Mammary epithelial cell (primary cell): ENCODE results near the gene BPIFB3.
"Not testable (repeated sequence)": the region's sequence is repeated elsewhere in the genome, so short reads cannot be mapped to it uniquely, and the experiment has no call there.

Experiments
- CTCF ChIP-seq, 2 donors: IDR thresholded peaks in 1 of 2; conservative IDR thresholded peaks in 1 of 2; 2 replicates each; pipeline ENCODE4 v1.5.1; 2011 to 2012; ENCODE audit warnings: inconsistent platforms in 2 of 2, low read length in 2 of 2, mild to moderate bottlenecking in 2 of 2, control low read depth in 1 of 2, low read depth in 1 of 2; ENCODE audit not compliant: insufficient read depth in 1 of 2; ENCODE audit errors: extremely low read depth in 1 of 2
- EZH2 ChIP-seq: IDR thresholded peaks from 2 replicates; pipeline ENCODE4 v1.6.1; 2012; ENCODE audit warnings: low read length, inconsistent platforms, borderline replicate concordance

DNA sequence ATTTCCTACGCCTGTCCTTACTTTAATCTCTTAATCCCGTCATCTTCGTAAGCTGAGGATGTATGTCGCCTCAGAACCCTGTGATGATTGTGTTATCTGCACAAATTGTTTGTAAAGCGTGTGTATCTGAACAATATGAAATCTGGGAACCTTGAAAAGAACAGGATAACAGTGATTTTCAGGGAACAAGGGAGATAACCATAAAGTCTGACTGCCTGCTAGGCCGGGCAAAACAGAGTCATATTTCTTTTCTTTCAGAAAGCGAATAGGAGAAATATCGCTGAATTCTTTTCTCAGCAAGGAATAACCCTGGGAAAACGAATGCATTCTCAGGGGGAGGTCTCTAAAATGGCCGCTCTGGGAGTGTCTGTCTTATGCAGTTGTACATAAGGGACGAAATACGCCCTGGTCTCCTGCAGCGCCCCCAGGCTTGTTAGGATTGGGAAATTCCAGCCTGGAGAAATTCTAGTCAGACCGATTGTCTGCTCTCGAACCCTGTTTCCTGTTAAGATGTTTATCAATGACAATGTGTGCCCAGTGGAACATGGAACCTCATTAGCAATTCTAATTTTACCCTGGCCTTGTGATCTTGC, 8.5 kb upstream of the BPIFB3 start:
- TF ChIP-seq CTCF (conservative IDR thresholded peaks at IDR 0.05 in 1 of 2, IDR thresholded peaks at IDR 0.05 in 1 of 2; ENCODE audit: extremely low read depth in 1 of 2, insufficient read depth in 1 of 2, low read depth in 1 of 2, low read length in 2 of 2); EZH2: not testable (repeated sequence)
